ENCODE measurements around the gene AP1B1.

GRCh38 chr22:29343313-29343805 is 45.0 kb downstream of the AP1B1 start:
- TF ChIP-seq CTCF (IDR thresholded peaks at IDR 0.05; ENCODE audit: low read depth, low read length) (no peak), EZH2phosphoT487 (IDR thresholded peaks at IDR 0.05; ENCODE audit: low read depth) (no peak)

All from OCI-LY3 (cell line).